ENCODE results near the gene PAX2.

DNA sequence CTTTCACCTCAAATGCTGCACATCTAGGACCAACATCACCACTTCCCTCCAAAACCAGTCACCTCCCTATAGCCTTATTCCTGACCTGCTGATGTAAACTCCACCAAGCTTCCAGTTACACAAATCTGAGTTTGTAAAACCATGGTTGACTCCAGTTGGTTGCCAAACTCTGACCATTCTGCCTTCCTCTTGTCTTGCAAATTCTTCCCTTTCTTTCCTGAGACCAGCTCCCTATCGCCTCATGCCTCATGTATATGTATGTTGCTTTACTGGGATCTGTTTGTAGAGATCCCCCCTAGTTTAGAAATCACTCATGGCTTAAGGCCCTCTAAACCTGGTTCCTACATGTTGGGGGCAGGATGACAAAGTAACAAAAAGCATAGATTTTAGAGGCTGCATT is 31.3 kb downstream of the PAX2 start:
- TF ChIP-seq, protein P1, sequence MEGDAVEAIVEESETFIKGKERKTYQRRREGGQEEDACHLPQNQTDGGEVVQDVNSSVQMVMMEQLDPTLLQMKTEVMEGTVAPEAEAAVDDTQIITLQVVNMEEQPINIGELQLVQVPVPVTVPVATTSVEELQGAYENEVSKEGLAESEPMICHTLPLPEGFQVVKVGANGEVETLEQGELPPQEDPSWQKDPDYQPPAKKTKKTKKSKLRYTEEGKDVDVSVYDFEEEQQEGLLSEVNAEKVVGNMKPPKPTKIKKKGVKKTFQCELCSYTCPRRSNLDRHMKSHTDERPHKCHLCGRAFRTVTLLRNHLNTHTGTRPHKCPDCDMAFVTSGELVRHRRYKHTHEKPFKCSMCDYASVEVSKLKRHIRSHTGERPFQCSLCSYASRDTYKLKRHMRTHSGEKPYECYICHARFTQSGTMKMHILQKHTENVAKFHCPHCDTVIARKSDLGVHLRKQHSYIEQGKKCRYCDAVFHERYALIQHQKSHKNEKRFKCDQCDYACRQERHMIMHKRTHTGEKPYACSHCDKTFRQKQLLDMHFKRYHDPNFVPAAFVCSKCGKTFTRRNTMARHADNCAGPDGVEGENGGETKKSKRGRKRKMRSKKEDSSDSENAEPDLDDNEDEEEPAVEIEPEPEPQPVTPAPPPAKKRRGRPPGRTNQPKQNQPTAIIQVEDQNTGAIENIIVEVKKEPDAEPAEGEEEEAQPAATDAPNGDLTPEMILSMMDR (IDR thresholded peaks at IDR 0.05) = no peak
- TF ChIP-seq POLR2A (IDR thresholded peaks at IDR 0.05) = no peak
